MM.1S (cell line): ENCODE results near the gene MSLN.

Experiments
- EZH2 ChIP-seq: fragments of 300-600 bp; sonication (generic); optimal IDR thresholded peaks from 2 replicates; pipeline ENCODE3; 2017; ENCODE audit warnings: low read depth, mild to moderate bottlenecking, antibody characterized with exemption, low read length, mixed read lengths
- TF ChIP-seq, protein P1 (sequence below): fragments of 300-600 bp; sonication (generic); IDR thresholded peaks from 2 replicates; pipeline ENCODE4 v1.5.1; 2016; ENCODE audit warnings: antibody characterized with exemption, low read length, mixed read lengths

DNA sequence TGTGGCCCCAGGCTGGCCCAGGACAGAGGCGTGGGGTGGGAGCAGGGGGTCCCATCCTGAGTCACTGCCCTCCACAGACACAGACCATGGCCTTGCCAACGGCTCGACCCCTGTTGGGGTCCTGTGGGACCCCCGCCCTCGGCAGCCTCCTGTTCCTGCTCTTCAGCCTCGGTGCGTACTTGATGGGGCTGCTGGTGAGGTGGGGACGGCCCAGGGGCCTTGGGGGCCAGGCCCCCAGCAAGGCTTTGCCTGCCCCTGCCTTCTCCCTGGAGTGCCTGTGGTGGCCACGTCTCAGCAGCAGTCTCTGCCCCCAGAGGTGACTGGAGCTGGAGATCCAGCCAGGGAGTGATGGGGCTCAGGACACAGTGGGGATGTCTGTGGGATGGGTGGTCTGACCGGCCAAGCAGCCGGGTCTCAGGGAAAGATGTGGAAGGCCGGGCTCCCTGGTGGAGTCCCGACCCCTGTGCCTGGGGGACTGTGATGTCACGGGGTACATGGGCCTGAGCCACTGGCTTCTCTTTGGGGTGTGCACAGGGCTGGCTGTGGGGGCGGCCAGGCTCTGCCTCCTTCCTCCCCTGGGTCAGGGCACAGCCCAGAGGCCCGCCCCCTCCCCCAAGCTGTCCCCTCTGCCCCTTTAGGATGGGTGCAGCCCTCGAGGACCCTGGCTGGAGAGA is 2.2 kb downstream of the MSLN start:
- TF ChIP-seq, protein P1, sequence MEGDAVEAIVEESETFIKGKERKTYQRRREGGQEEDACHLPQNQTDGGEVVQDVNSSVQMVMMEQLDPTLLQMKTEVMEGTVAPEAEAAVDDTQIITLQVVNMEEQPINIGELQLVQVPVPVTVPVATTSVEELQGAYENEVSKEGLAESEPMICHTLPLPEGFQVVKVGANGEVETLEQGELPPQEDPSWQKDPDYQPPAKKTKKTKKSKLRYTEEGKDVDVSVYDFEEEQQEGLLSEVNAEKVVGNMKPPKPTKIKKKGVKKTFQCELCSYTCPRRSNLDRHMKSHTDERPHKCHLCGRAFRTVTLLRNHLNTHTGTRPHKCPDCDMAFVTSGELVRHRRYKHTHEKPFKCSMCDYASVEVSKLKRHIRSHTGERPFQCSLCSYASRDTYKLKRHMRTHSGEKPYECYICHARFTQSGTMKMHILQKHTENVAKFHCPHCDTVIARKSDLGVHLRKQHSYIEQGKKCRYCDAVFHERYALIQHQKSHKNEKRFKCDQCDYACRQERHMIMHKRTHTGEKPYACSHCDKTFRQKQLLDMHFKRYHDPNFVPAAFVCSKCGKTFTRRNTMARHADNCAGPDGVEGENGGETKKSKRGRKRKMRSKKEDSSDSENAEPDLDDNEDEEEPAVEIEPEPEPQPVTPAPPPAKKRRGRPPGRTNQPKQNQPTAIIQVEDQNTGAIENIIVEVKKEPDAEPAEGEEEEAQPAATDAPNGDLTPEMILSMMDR: no peak
- no peak for TF ChIP-seq EZH2
